Measurements from ENCODE around the gene IQSEC3. TPM values are rescaled to one million over a fixed set of nuclear protein-coding genes. Genes with fewer than 3 reads are reported as not detected.
"Not testable (repeated sequence)": the region's sequence is repeated elsewhere in the genome, so short reads cannot be mapped to it uniquely, and the experiment has no call there.

IQSEC3 gene
- total RNA-seq, 1 donor from 2014 or later = 0.05 TPM

- H3K4me1 Mint-ChIP-seq (ENCODE audit: low read depth); H3K4me3 Mint-ChIP-seq; intact Hi-C loops (cut with micrococcal nuclease); H3K27ac Mint-ChIP-seq; H3K36me3 Mint-ChIP-seq (ENCODE audit: low read depth); H3K27me3 Mint-ChIP-seq (ENCODE audit: insufficient read depth); H3K9me3 Mint-ChIP-seq; DNase-seq (ENCODE audit: low spot score): not testable (repeated sequence)
Observed at GRCh38 chr12:217029-217428, 150.5 kb downstream of the IQSEC3 start.

GRCh38 chr12:218221-218620, 151.7 kb downstream of the IQSEC3 start:
- intact Hi-C loops (cut with micrococcal nuclease) = no loop called here
- no peaks in the 10 kb centered on the region for H3K4me1 Mint-ChIP-seq (ENCODE audit: low read depth)
- H3K4me3 Mint-ChIP-seq = no peak overlapping the region
- H3K27me3 Mint-ChIP-seq (ENCODE audit: insufficient read depth) = peaks cover 1% of the 10 kb centered on the region
- H3K36me3 Mint-ChIP-seq (ENCODE audit: low read depth) = no peaks in the 10 kb centered on the region
- no peak for DNase-seq (ENCODE audit: low spot score)
- no peak overlapping the region for H3K27ac Mint-ChIP-seq
- no peaks in the 10 kb centered on the region for H3K9me3 Mint-ChIP-seq

- Mint-ChIP-seq H3K27me3 (ENCODE audit: insufficient read depth) (peaks cover 1% of the 10 kb centered on the region), H3K4me1 (ENCODE audit: low read depth) (no peaks in the 10 kb centered on the region), H3K36me3 (ENCODE audit: low read depth) (no peaks in the 10 kb centered on the region), H3K4me3 (no peak overlapping the region), H3K27ac (no peak overlapping the region), H3K9me3 (no peaks in the 10 kb centered on the region)
- intact Hi-C loops (cut with micrococcal nuclease) = no loop called here
- DNase-seq (ENCODE audit: low spot score) = no peak
Observed at GRCh38 chr12:218728-219590, 152.4 kb downstream of the IQSEC3 start.

- Mint-ChIP-seq H3K27ac (no peak overlapping the region), H3K9me3 (no peaks in the 10 kb centered on the region), H3K4me1 (ENCODE audit: low read depth) (no peaks in the 10 kb centered on the region), H3K27me3 (ENCODE audit: insufficient read depth) (peaks cover 1% of the 10 kb centered on the region), H3K4me3 (no peak overlapping the region), H3K36me3 (ENCODE audit: low read depth) (no peaks in the 10 kb centered on the region)
- intact Hi-C loops (cut with micrococcal nuclease) = no loop called here
- peak; percentile 26 for DNase-seq (ENCODE audit: low spot score)
Observed at GRCh38 chr12:219891-220352, 153.4 kb downstream of the IQSEC3 start.

GRCh38 chr12:220491-220890, 153.9 kb downstream of the IQSEC3 start:
- intact Hi-C loops (cut with micrococcal nuclease) = no loop called here
- Mint-ChIP-seq H3K9me3 (no peaks in the 10 kb centered on the region), H3K27me3 (ENCODE audit: insufficient read depth) (peaks cover 1% of the 10 kb centered on the region), H3K4me1 (ENCODE audit: low read depth) (no peaks in the 10 kb centered on the region), H3K27ac (no peak overlapping the region), H3K4me3 (no peak overlapping the region), H3K36me3 (ENCODE audit: low read depth) (no peaks in the 10 kb centered on the region)
- no peak for DNase-seq (ENCODE audit: low spot score)

GRCh38 chr12:220946-221550, 154.5 kb downstream of the IQSEC3 start:
- intact Hi-C loops (cut with micrococcal nuclease) = no loop called here
- no peaks in the 10 kb centered on the region for H3K9me3 Mint-ChIP-seq
- DNase-seq (ENCODE audit: low spot score) = no peak
- H3K4me3 Mint-ChIP-seq = no peak overlapping the region
- H3K27me3 Mint-ChIP-seq (ENCODE audit: insufficient read depth) = peaks cover 1% of the 10 kb centered on the region
- H3K27ac Mint-ChIP-seq = no peak overlapping the region
- H3K4me1 Mint-ChIP-seq (ENCODE audit: low read depth) = no peaks in the 10 kb centered on the region
- no peaks in the 10 kb centered on the region for H3K36me3 Mint-ChIP-seq (ENCODE audit: low read depth)

GRCh38 chr12:221736-222135, 155.2 kb downstream of the IQSEC3 start:
- no peaks in the 10 kb centered on the region for H3K4me1 Mint-ChIP-seq (ENCODE audit: low read depth)
- peaks cover 1% of the 10 kb centered on the region for H3K27me3 Mint-ChIP-seq (ENCODE audit: insufficient read depth)
- DNase-seq (ENCODE audit: low spot score) = no peak
- H3K36me3 Mint-ChIP-seq (ENCODE audit: low read depth) = no peaks in the 10 kb centered on the region
- intact Hi-C loops (cut with micrococcal nuclease) = no loop called here
- no peaks in the 10 kb centered on the region for H3K9me3 Mint-ChIP-seq
- no peak overlapping the region for H3K4me3 Mint-ChIP-seq
- H3K27ac Mint-ChIP-seq = no peak overlapping the region

- Mint-ChIP-seq H3K9me3 (no peaks in the 10 kb centered on the region), H3K4me1 (ENCODE audit: low read depth) (no peaks in the 10 kb centered on the region), H3K4me3 (no peak overlapping the region), H3K27me3 (ENCODE audit: insufficient read depth) (peaks cover 2% of the 10 kb centered on the region), H3K27ac (no peak overlapping the region), H3K36me3 (ENCODE audit: low read depth) (no peaks in the 10 kb centered on the region)
- no peak for DNase-seq (ENCODE audit: low spot score)
- intact Hi-C loops (cut with micrococcal nuclease) = no loop called here
Observed at GRCh38 chr12:223841-224240, 157.3 kb downstream of the IQSEC3 start.

GRCh38 chr12:224330-224729, 157.8 kb downstream of the IQSEC3 start:
- no peak for DNase-seq (ENCODE audit: low spot score)
- intact Hi-C loops (cut with micrococcal nuclease) = no loop called here
- H3K9me3 Mint-ChIP-seq = no peaks in the 10 kb centered on the region
- H3K4me1 Mint-ChIP-seq (ENCODE audit: low read depth) = no peaks in the 10 kb centered on the region
- peaks cover 2% of the 10 kb centered on the region for H3K27me3 Mint-ChIP-seq (ENCODE audit: insufficient read depth)
- H3K27ac Mint-ChIP-seq = no peak overlapping the region
- no peak overlapping the region for H3K4me3 Mint-ChIP-seq
- H3K36me3 Mint-ChIP-seq (ENCODE audit: low read depth) = no peaks in the 10 kb centered on the region

GRCh38 chr12:225012-225411, 158.4 kb downstream of the IQSEC3 start:
- no peak for DNase-seq (ENCODE audit: low spot score)
- Mint-ChIP-seq H3K27me3 (ENCODE audit: insufficient read depth) (peaks cover 2% of the 10 kb centered on the region), H3K4me3 (no peak overlapping the region), H3K36me3 (ENCODE audit: low read depth) (no peaks in the 10 kb centered on the region), H3K4me1 (ENCODE audit: low read depth) (no peaks in the 10 kb centered on the region), H3K9me3 (no peaks in the 10 kb centered on the region), H3K27ac (no peak overlapping the region)
- intact Hi-C loops (cut with micrococcal nuclease) = no loop called here

- H3K4me3 Mint-ChIP-seq = no peak overlapping the region
- peaks cover 2% of the 10 kb centered on the region for H3K27me3 Mint-ChIP-seq (ENCODE audit: insufficient read depth)
- H3K36me3 Mint-ChIP-seq (ENCODE audit: low read depth) = no peaks in the 10 kb centered on the region
- intact Hi-C loops (cut with micrococcal nuclease) = no loop called here
- no peak overlapping the region for H3K27ac Mint-ChIP-seq
- DNase-seq (ENCODE audit: low spot score) = no peak
- no peaks in the 10 kb centered on the region for H3K4me1 Mint-ChIP-seq (ENCODE audit: low read depth)
- no peaks in the 10 kb centered on the region for H3K9me3 Mint-ChIP-seq
Observed at GRCh38 chr12:226401-226800, 159.8 kb downstream of the IQSEC3 start.

GRCh38 chr12:227286-227915, 160.8 kb downstream of the IQSEC3 start:
- peaks cover 2% of the 10 kb centered on the region for H3K27me3 Mint-ChIP-seq (ENCODE audit: insufficient read depth)
- no peaks in the 10 kb centered on the region for H3K4me1 Mint-ChIP-seq (ENCODE audit: low read depth)
- H3K4me3 Mint-ChIP-seq = no peak overlapping the region
- H3K9me3 Mint-ChIP-seq = no peaks in the 10 kb centered on the region
- intact Hi-C loops (cut with micrococcal nuclease) = no loop called here
- DNase-seq (ENCODE audit: low spot score) = no peak
- no peaks in the 10 kb centered on the region for H3K36me3 Mint-ChIP-seq (ENCODE audit: low read depth)
- H3K27ac Mint-ChIP-seq = no peak overlapping the region

All from activated T-helper 1 cell treated with anti-CD3 and anti-CD28 coated beads, Interleukin-12 subunit alpha, Interleukin-12 subunit beta, Interleukin-2, Interleukin-4 antibody, amounts not matched to agents 30 ng/mL and 10 ng/mL and 1 ng/mL, durations not matched to agents 14 hours and 24 hours and 36 hours (primary cell).